Fibroblast of the aortic adventitia (primary cell): Measurements from ENCODE around the gene GTF2F2. TPM values are rescaled to one million over a fixed set of nuclear protein-coding genes. Genes with fewer than 3 reads are reported as not detected.

Experiments used
- DNase-seq: peaks from one replicate; pipeline ENCODE4 v3.0.0-alpha.2; 2010; ENCODE audit warnings: low read depth
- H3K4me3 ChIP-seq: 2 replicates; pipeline ENCODE4 v1.5.1; 2011; ENCODE audit warnings: low read depth, mild to moderate bottlenecking, control low read depth, low read length, moderate library complexity
- CTCF ChIP-seq: IDR thresholded peaks from 2 replicates; pipeline ENCODE4 v1.5.1; 2011; ENCODE audit warnings: mild to moderate bottlenecking, low read length, control low read depth, inconsistent platforms; ENCODE audit not compliant: insufficient read depth
- total RNA-seq: library from RNA; depleted of rRNA; stranded (reverse); fragments of >200 nt; gene quantifications from 2 replicates; pipeline ENCODE4 v1.2.3, GENCODE V29; 2012; ENCODE audit warnings: low replicate concordance

The GTF2F2 gene
- total RNA-seq, 1 donor, result 19.0 TPM

GRCh38 chr13:45105895-45106294 lies 14.4 kb upstream of the GTF2F2 start:
- TF ChIP-seq CTCF, result no peak
- no peak overlapping the region for H3K4me3 ChIP-seq
- no peak for DNase-seq

GRCh38 chr13:45107539-45107938 lies 12.8 kb upstream of the GTF2F2 start:
- DNase-seq, result no peak
- TF ChIP-seq CTCF, result no peak
- H3K4me3 ChIP-seq, result no peak overlapping the region

- DNase-seq, result no peak
- H3K4me3 ChIP-seq, result no peak overlapping the region
- no peak for TF ChIP-seq CTCF
These were observed 11.6 kb upstream of the GTF2F2 start for GRCh38 chr13:45108716-45109101.

- no peak for DNase-seq
- H3K4me3 ChIP-seq, result no peak overlapping the region
- TF ChIP-seq CTCF, result no peak
These were observed 11.1 kb upstream of the GTF2F2 start for GRCh38 chr13:45109102-45109720.

GRCh38 chr13:45113233-45114224 lies 6.8 kb upstream of the GTF2F2 start:
- TF ChIP-seq CTCF, result no peak
- no peak overlapping the region for H3K4me3 ChIP-seq
- no peak for DNase-seq

GRCh38 chr13:45119469-45119990 lies 780 bp upstream of the GTF2F2 start:
- DNase-seq, result peak; percentile 67
- H3K4me3 ChIP-seq, result peak overlapping the region; percentile 76
- TF ChIP-seq CTCF, result no peak
